Pancreas (tissue), 10 donors: ENCODE data around the gene FGD1. TPM values are rescaled to one million over a fixed set of nuclear protein-coding genes. Genes with fewer than 3 reads are reported as not detected.
A peak's percentile ranks its signal among the peaks of the same experiment; 100 is the strongest.

Experiments used
- ATAC-seq, 4 donors: fragments of 200-7000 bp; cut with Tn5 transposase; one replicate each; pipeline versions ENCODE4 v1.8.0 to v1.9.1; 2020; ENCODE audit warnings: mild to moderate bottlenecking in 4 of 4, moderate library complexity in 4 of 4
- DNase-seq, 6 donors: peaks; one replicate each; pipeline ENCODE4 v3.0.0-alpha.2; 2020
- FAIRE-seq: peaks from 2 replicates; lab custom pipeline; 2012; peaks lifted over from hg19 to GRCh38; lab: Jason Lieb, UNC
- H3K27ac ChIP-seq, 4 donors: fragments of 200-600 bp; sonication (generic); 1 replicate in 3 of 4; 2 replicates in 1 of 4; pipeline versions ENCODE4 v1.5.0 to v1.8.0; 2020
- H3K27me3 ChIP-seq, 4 donors: fragments of 200-600 bp; one replicate each; pipeline ENCODE4 v1.8.0; 2021
- H3K36me3 ChIP-seq, 3 donors: fragments of 200-600 bp; sonication (generic) in 1 of 3; one replicate each; pipeline versions ENCODE4 v1.5.0 to v1.8.0; 2020 to 2021
- H3K4me1 ChIP-seq, 3 donors: fragments of 200-600 bp; one replicate each; pipeline ENCODE4 v1.8.0; 2021
- H3K4me3 ChIP-seq, 4 donors: fragments of 200-600 bp; sonication (generic) in 2 of 4; one replicate each; pipeline versions ENCODE4 v1.5.0 to v1.8.0; 2020 to 2021
- H3K9me3 ChIP-seq, 4 donors: fragments of 200-600 bp; one replicate each; pipeline ENCODE4 v1.8.0; 2021
- WGBS, 2 donors: extraction: QIAGEN DNeasy Blood & Tissue Kit; methylation state at CpG; one replicate each; pipeline ENCODE4 v1.1.7; 2013; 5-methylcytosine and 5-hydroxymethylcytosine counted together
- intact Hi-C, 3 donors: fragments of 100-400 bp; cut with DNase I; formaldehyde crosslinking; loops; one replicate each; pipeline versions ENCODE4 v1.11.1 to v1.14.2; 2022
- polyA plus RNA-seq, 2 donors: library from polyadenylated mRNA; stranded (reverse); fragments of 200-250 nt; gene quantifications; one replicate each; pipeline ENCODE4 v1.2.3, GENCODE V29; 2013
- total RNA-seq, 6 donors: library from RNA; stranded (reverse); fragmentation: NEBNext Ultra II Directional in 4 of 6; extraction: Animal tissue kit (Norgen Biotek cat#: 25700) in 4 of 6; gene quantifications; one replicate each; pipeline versions ENCODE4 v1.2.1 to v1.2.4, GENCODE V29; 2021 to 2023
- TF ChIP-seq, protein P1 (sequence below), 4 donors: fragments of 200-600 bp; sonication (generic) in 3 of 4; IDR thresholded peaks; one replicate each; pipeline versions ENCODE4 v1.5.0 to v1.8.0; 2021; ENCODE audit warnings: antibody characterized with exemption in 4 of 4
- donor health status: healthy with polysubstance abuse.
- donor health status: DM: no; HTN: no; CAD: no; lungs with moderate emphysema.
- donor health status: DM: no; HTN: no; CAD: no.
- donor health status: control.
- donor health status: control.
- donor health status: Bipolar disorder and iron deficiency.
- donor health status: DM: yes; HTN: yes; CAD: no.
- donor health status: DM: no; HTN: no; CAD: no.
- donor health status: DM: no; HTN: no; CAD: no.
- donor health status: DM: yes; HTN: yes; CAD: no.

FGD1 gene
- total and polyA plus RNA-seq, 8 donors, result 1.7 to 4.0 (median 2.8) TPM

DNA sequence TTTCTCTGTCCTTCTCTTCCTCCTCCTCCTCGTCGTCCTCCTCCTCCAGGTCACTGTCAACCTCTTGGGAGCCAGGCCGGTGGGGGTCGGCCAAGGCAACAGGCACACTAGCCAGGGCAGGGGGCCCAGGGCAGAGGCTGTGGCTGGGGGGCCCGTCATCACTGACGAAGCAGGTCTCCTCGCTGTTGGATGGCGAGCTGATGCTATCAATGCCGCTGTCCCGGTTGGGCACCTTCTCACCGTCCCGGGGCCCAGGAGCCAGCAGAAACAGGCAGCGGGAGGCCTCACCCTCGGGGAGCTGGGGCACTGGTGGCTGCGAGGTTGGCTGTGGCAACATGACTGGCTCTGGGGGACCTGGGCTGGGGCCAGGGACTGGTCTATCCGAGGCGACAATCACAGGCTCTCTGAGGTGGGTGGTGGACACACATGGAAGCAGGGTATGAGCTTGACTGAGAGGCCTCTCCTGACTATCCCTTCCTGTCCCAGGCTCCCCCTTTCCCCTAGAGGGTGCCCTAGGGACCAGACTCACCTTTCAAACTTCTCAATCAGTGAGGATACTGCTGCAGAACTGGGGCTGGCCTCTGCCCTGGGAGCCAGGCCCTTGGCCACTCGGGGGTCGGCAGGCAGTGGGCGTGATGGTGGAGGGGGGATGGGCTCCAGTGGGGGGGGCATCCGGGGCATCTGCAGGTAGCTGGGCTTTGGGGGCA is 25.8 kb downstream of the FGD1 start:
- no peaks in the 10 kb centered on the region for H3K27me3 ChIP-seq
- no peak overlapping the region for H3K27ac ChIP-seq
- ATAC-seq (no peak), FAIRE-seq (no peak), DNase-seq (peak in 1 of 6 donors; percentile 67)
- 79 to 90% methylated on average over 19 to 21 of the region's 21 CpGs for WGBS, 2 donors
- H3K9me3 ChIP-seq, result no peaks in the 10 kb centered on the region
- H3K36me3 ChIP-seq, result no peaks in the 10 kb centered on the region
- TF ChIP-seq, protein P1, sequence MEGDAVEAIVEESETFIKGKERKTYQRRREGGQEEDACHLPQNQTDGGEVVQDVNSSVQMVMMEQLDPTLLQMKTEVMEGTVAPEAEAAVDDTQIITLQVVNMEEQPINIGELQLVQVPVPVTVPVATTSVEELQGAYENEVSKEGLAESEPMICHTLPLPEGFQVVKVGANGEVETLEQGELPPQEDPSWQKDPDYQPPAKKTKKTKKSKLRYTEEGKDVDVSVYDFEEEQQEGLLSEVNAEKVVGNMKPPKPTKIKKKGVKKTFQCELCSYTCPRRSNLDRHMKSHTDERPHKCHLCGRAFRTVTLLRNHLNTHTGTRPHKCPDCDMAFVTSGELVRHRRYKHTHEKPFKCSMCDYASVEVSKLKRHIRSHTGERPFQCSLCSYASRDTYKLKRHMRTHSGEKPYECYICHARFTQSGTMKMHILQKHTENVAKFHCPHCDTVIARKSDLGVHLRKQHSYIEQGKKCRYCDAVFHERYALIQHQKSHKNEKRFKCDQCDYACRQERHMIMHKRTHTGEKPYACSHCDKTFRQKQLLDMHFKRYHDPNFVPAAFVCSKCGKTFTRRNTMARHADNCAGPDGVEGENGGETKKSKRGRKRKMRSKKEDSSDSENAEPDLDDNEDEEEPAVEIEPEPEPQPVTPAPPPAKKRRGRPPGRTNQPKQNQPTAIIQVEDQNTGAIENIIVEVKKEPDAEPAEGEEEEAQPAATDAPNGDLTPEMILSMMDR (IDR thresholded peaks at IDR 0.05), result no peak
- H3K4me3 ChIP-seq, result no peak overlapping the region
- intact Hi-C loops, result loop anchor here in 1 of 3 donors (10.0 kb wide), 1 partner anchor 65 kb away; the partner anchor contains the start of gene GNL3L
- H3K4me1 ChIP-seq, result no peaks in the 10 kb centered on the region

DNA sequence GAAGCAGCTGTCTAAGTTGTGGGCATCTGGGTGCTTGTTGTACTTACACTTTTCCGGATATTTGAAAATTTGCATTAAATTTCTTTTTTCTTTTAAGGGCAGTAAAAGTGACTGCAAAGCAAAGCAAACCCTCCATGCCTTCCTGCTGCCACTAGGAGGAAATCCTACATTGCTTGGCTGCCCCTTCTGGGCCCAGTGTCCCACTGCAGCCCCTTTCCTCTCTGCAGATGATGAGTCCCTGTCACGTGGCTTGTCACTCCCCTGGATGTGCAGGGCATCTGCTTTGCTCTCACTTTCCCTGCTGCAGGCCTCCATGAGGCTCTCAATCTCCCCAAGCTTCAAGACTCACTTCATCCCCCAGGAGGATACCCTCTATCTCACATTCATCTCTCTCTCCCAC is 43.1 kb downstream of the FGD1 start:
- WGBS, 2 donors, result 61 to 66% methylated on average over 2 of the region's 2 CpGs
- Histone ChIP-seq H3K9me3 (no peaks in the 10 kb centered on the region), H3K36me3 (no peaks in the 10 kb centered on the region), H3K4me1 (no peaks in the 10 kb centered on the region), H3K4me3 (no peak overlapping the region), H3K27me3 (no peaks in the 10 kb centered on the region), H3K27ac (no peak overlapping the region)
- TF ChIP-seq, protein P1 (IDR thresholded peaks at IDR 0.05), result no peak
- intact Hi-C loops, result no loop called here
- FAIRE-seq (no peak), DNase-seq (no peak), ATAC-seq (no peak)

DNA sequence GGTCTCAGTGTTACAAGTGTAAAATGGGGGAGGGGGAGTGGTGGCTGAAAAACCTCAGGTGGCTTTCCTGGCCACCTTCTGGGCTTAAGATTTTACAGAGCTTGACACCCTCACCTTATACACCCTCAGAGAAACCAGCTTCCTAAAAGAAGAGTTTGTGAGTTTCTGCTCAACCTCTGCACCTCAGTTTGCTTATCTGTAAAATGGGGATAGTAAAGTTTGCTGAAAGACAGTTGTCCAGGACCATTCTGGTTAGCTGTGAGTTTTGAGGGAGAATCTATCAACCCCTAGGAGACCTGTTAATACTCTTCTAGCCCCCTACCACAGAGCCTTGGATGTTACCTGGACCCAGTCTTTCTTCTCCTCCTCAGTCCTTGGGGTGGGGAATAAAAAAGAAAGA is 46.1 kb downstream of the FGD1 start:
- DNase-seq, result no peak
- intact Hi-C loops, result no loop called here
- Histone ChIP-seq H3K27ac (no peak overlapping the region), H3K4me1 (no peaks in the 10 kb centered on the region), H3K27me3 (no peaks in the 10 kb centered on the region), H3K9me3 (no peaks in the 10 kb centered on the region), H3K36me3 (no peaks in the 10 kb centered on the region), H3K4me3 (no peak overlapping the region)
- no peak for ATAC-seq
- FAIRE-seq, result no peak
- TF ChIP-seq, protein P1 (IDR thresholded peaks at IDR 0.05), result no peak

DNA sequence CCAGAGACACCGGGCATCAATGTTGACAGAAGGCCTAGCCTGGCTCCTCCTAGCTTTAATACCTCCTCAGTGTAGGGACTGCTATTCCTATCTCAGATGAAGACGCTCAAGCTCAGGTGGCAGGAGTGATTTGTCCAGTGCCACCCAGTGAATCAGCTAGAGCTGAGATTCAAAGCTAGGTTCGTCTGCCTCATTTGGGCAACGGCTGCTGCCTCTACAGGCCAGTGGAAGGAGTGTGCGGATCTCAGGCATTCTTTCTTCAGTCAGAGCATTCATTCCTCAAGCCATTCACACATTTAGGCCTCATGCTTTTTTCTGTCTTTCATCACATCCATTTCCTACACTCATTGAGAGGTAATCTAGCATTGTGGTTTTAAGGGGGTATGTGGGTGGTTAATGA is 48.6 kb downstream of the FGD1 start:
- intact Hi-C loops, result no loop called here
- FAIRE-seq, result no peak
- Histone ChIP-seq H3K4me3 (no peak overlapping the region), H3K27me3 (no peaks in the 10 kb centered on the region), H3K27ac (no peak overlapping the region), H3K36me3 (no peaks in the 10 kb centered on the region), H3K9me3 (no peaks in the 10 kb centered on the region), H3K4me1 (no peaks in the 10 kb centered on the region)
- DNase-seq, result no peak
- 74 to 84% methylated on average over 5 of the region's 5 CpGs for WGBS, 2 donors
- TF ChIP-seq, protein P1 (IDR thresholded peaks at IDR 0.05), result no peak
- ATAC-seq, result no peak

DNA sequence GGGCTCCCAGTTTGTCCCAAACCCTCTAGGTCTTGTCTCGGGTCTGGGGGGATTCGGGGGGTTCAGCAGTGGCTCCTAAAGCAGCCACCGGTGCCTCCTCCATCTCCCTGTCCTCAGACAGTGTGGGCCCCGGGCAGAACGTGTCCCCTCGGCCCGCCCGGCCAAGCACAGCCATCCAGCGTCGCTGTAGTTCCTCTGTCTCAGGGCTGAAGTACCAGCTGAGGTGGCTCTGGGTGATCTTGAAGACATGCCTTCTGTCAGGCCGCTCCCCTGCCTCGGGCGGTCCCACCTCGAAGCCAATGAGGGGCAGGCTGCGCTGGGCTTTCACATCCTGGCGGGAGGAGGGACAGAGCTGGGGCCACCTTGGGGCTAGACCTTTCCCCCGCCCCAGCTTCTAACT is 50.0 kb downstream of the FGD1 start:
- DNase-seq (peak in 1 of 6 donors; percentile 58), ATAC-seq (no peak), FAIRE-seq (no peak)
- H3K4me3 ChIP-seq, result no peak overlapping the region
- WGBS, 2 donors, result 72 to 86% methylated on average over 17 of the region's 17 CpGs
- TF ChIP-seq, protein P1 (IDR thresholded peaks at IDR 0.05), result no peak
- no peaks in the 10 kb centered on the region for H3K9me3 ChIP-seq
- H3K27me3 ChIP-seq, result no peaks in the 10 kb centered on the region
- H3K4me1 ChIP-seq, result no peaks in the 10 kb centered on the region
- no peak overlapping the region for H3K27ac ChIP-seq
- H3K36me3 ChIP-seq, result no peaks in the 10 kb centered on the region
- intact Hi-C loops, result no loop called here
